HG02623 (cell line): ENCODE results near the gene DSC2.
"Not testable (repeated sequence)": the region's sequence is repeated elsewhere in the genome, so short reads cannot be mapped to it uniquely, and the experiment has no call there.

Experiments used
- ATAC-seq: cut with Tn5 transposase; IDR thresholded peaks from one replicate; pipeline ENCODE4 v1.9.1; 2021; ENCODE audit warnings: moderate library complexity; ENCODE audit not compliant: unreplicated experiment

The DSC2 gene

GRCh38 chr18:31102025-31102684, at the start of gene DSC2:
Gene DSC2, minus strand, starts transcription at chr18:31102421. Its CDS starts 450 bp downstream, at chr18:31101971.
- no peak for ATAC-seq

GRCh38 chr18:31149351-31149750, 47.1 kb upstream of the DSC2 start:
- no peak for ATAC-seq

- no peak for ATAC-seq
Observed at GRCh38 chr18:31148600-31148999, 46.4 kb upstream of the DSC2 start.

- no peak for ATAC-seq
Observed at GRCh38 chr18:31146809-31147208, 44.6 kb upstream of the DSC2 start.

- no peak for ATAC-seq
Observed at GRCh38 chr18:31143025-31143424, 40.8 kb upstream of the DSC2 start.

- no peak for ATAC-seq
Observed at GRCh38 chr18:31138709-31139108, 36.5 kb upstream of the DSC2 start.

- ATAC-seq: no peak
Observed at GRCh38 chr18:31134988-31135529, 32.8 kb upstream of the DSC2 start.

- no peak for ATAC-seq
Observed at GRCh38 chr18:31129398-31130115, 27.3 kb upstream of the DSC2 start.

- no peak for ATAC-seq
Observed at GRCh38 chr18:31125878-31126277, 23.7 kb upstream of the DSC2 start.

GRCh38 chr18:31123125-31123524, 20.9 kb upstream of the DSC2 start:
- ATAC-seq: not testable (repeated sequence)

GRCh38 chr18:31120594-31120993, 18.4 kb upstream of the DSC2 start:
- ATAC-seq: no peak

- ATAC-seq: no peak
Observed at GRCh38 chr18:31116853-31117595, 14.8 kb upstream of the DSC2 start.

GRCh38 chr18:31112804-31113203, 10.6 kb upstream of the DSC2 start:
- no peak for ATAC-seq

- no peak for ATAC-seq
Observed at GRCh38 chr18:31105733-31106132, 3.5 kb upstream of the DSC2 start.

- ATAC-seq: no peak
Observed at GRCh38 chr18:31104444-31104843, 2.2 kb upstream of the DSC2 start.

- no peak for ATAC-seq
Observed at GRCh38 chr18:31103423-31103822, 1.2 kb upstream of the DSC2 start.

GRCh38 chr18:31102941-31103340, 720 bp upstream of the DSC2 start:
- no peak for ATAC-seq

- ATAC-seq: no peak
Observed at GRCh38 chr18:31101183-31102024, 817 bp downstream of the DSC2 start.

- ATAC-seq: no peak
Observed at GRCh38 chr18:31100436-31101182, 1.6 kb downstream of the DSC2 start.
